ENCODE measurements around the gene DEPDC5. TPM values are rescaled to one million over a fixed set of nuclear protein-coding genes. Genes with fewer than 3 reads are reported as not detected.
A peak's percentile ranks its signal among the peaks of the same experiment; 100 is the strongest.

The DEPDC5 gene
- total RNA-seq, 1 experiment from 2014 or later = 7.9 TPM

GRCh38 chr22:31734512-31734911 lies 19.3 kb upstream of the DEPDC5 start:
- no peak overlapping the region for H3K4me3 ChIP-seq (ENCODE audit: low read length)
- H2AFZ ChIP-seq (ENCODE audit: low read length) = no peak overlapping the region
- intact Hi-C loops (cut with micrococcal nuclease) = no loop called here
- H3K9ac ChIP-seq (ENCODE audit: low read length) = no peak overlapping the region
- H3K27me3 ChIP-seq (ENCODE audit: low read length) = no peaks in the 10 kb centered on the region
- no peak for TF ChIP-seq CTCF (conservative IDR thresholded peaks at IDR 0.05; ENCODE audit: low read depth, low read length)
- no peak for TF ChIP-seq EZH2phosphoT487 (IDR thresholded peaks at IDR 0.05; ENCODE audit: borderline replicate concordance, low read length)
- TF ChIP-seq EZH2 (IDR thresholded peaks at IDR 0.05; ENCODE audit: low read length, unreplicated experiment) = no peak
- ATAC-seq = peak; percentile 86
- no peaks in the 10 kb centered on the region for H3K9me3 ChIP-seq (ENCODE audit: low read length)
- H3K79me2 ChIP-seq (ENCODE audit: low read length) = peaks cover 59% of the 10 kb centered on the region
- H3K9me2 ChIP-seq (replicated peaks; ENCODE audit: low read length) = no peaks in the 10 kb centered on the region
- H3K36me3 ChIP-seq (ENCODE audit: low read depth, low read length) = peaks cover 7% of the 10 kb centered on the region
- H3K27ac ChIP-seq (ENCODE audit: low read length) = peak overlapping the region; percentile 46
- peaks cover 24% of the 10 kb centered on the region for H3K4me1 ChIP-seq (ENCODE audit: insufficient read depth, low read length)
- DNase-seq = peak; percentile 82
- CTCF ChIA-PET = no interaction called here
- H4K20me1 ChIP-seq (ENCODE audit: low read length) = no peaks in the 10 kb centered on the region
- H3F3A ChIP-seq (ENCODE audit: low read length, unreplicated experiment) = no peaks in the 10 kb centered on the region
- POLR2A ChIA-PET (ENCODE audit: unreplicated experiment) = interaction anchor here (0.7 kb wide), 1 partner anchor 25 kb away, joined by 3 read pairs; no protein-coding TSS in a partner anchor
- no TSS peak for BruUV-seq (replicated peaks)
- H3K4me2 ChIP-seq (ENCODE audit: low read length) = peak overlapping the region; percentile 54

GRCh38 chr22:31736458-31736857 lies 17.4 kb upstream of the DEPDC5 start:
- Histone ChIP-seq H3K79me2 (ENCODE audit: low read length) (peaks cover 56% of the 10 kb centered on the region), H3K36me3 (ENCODE audit: low read depth, low read length) (peaks cover 7% of the 10 kb centered on the region), H3K27ac (ENCODE audit: low read length) (no peak overlapping the region), H2AFZ (ENCODE audit: low read length) (no peak overlapping the region), H3K27me3 (ENCODE audit: low read length) (no peaks in the 10 kb centered on the region), H3K4me2 (ENCODE audit: low read length) (no peak overlapping the region), H3K4me3 (ENCODE audit: low read length) (no peak overlapping the region), H4K20me1 (ENCODE audit: low read length) (no peaks in the 10 kb centered on the region), H3K4me1 (ENCODE audit: insufficient read depth, low read length) (peaks cover 24% of the 10 kb centered on the region), H3F3A (ENCODE audit: low read length, unreplicated experiment) (no peaks in the 10 kb centered on the region), H3K9me3 (ENCODE audit: low read length) (no peaks in the 10 kb centered on the region), H3K9ac (ENCODE audit: low read length) (no peak overlapping the region), H3K9me2 (replicated peaks; ENCODE audit: low read length) (no peaks in the 10 kb centered on the region)
- ATAC-seq (no peak), DNase-seq (no peak)
- intact Hi-C loops (cut with micrococcal nuclease) = no loop called here
- CTCF ChIA-PET = no interaction called here
- TF ChIP-seq EZH2phosphoT487 (IDR thresholded peaks at IDR 0.05; ENCODE audit: borderline replicate concordance, low read length) (no peak), EZH2 (IDR thresholded peaks at IDR 0.05; ENCODE audit: low read length, unreplicated experiment) (no peak), CTCF (conservative IDR thresholded peaks at IDR 0.05; ENCODE audit: low read depth, low read length) (no peak)
- POLR2A ChIA-PET (ENCODE audit: unreplicated experiment) = no interaction called here
- BruUV-seq (replicated peaks) = no TSS peak

- H4K20me1 ChIP-seq (ENCODE audit: low read length) = no peaks in the 10 kb centered on the region
- H3K27ac ChIP-seq (ENCODE audit: low read length) = no peak overlapping the region
- H3K9ac ChIP-seq (ENCODE audit: low read length) = no peak overlapping the region
- intact Hi-C loops (cut with micrococcal nuclease) = no loop called here
- H3K9me2 ChIP-seq (replicated peaks; ENCODE audit: low read length) = no peaks in the 10 kb centered on the region
- ChIA-PET POLR2A (ENCODE audit: unreplicated experiment) (no interaction called here), CTCF (no interaction called here)
- no peaks in the 10 kb centered on the region for H3K9me3 ChIP-seq (ENCODE audit: low read length)
- no peaks in the 10 kb centered on the region for H3F3A ChIP-seq (ENCODE audit: low read length, unreplicated experiment)
- no TSS peak for BruUV-seq (replicated peaks)
- H3K27me3 ChIP-seq (ENCODE audit: low read length) = no peaks in the 10 kb centered on the region
- H3K36me3 ChIP-seq (ENCODE audit: low read depth, low read length) = peaks cover 7% of the 10 kb centered on the region
- H3K4me1 ChIP-seq (ENCODE audit: insufficient read depth, low read length) = peaks cover 14% of the 10 kb centered on the region
- ATAC-seq (no peak), DNase-seq (no peak)
- TF ChIP-seq CTCF (conservative IDR thresholded peaks at IDR 0.05; ENCODE audit: low read depth, low read length) (no peak), EZH2phosphoT487 (IDR thresholded peaks at IDR 0.05; ENCODE audit: borderline replicate concordance, low read length) (no peak), EZH2 (IDR thresholded peaks at IDR 0.05; ENCODE audit: low read length, unreplicated experiment) (no peak)
- peaks cover 48% of the 10 kb centered on the region for H3K79me2 ChIP-seq (ENCODE audit: low read length)
- no peak overlapping the region for H3K4me2 ChIP-seq (ENCODE audit: low read length)
- no peak overlapping the region for H2AFZ ChIP-seq (ENCODE audit: low read length)
- no peak overlapping the region for H3K4me3 ChIP-seq (ENCODE audit: low read length)
Observed at GRCh38 chr22:31737932-31738331, 15.9 kb upstream of the DEPDC5 start.
